M059J (cell line): ENCODE measurements around the gene FTMT. TPM values are rescaled to one million over a fixed set of nuclear protein-coding genes. Genes with fewer than 3 reads are reported as not detected.

Experiments
- total RNA-seq: library from RNA; depleted of rRNA; stranded (reverse); fragments of >200 nt; shearing (Covaris generic); gene quantifications from 2 replicates; pipeline ENCODE4 v1.2.3, GENCODE V29; 2014; rRNA removed

Gene FTMT
- total RNA-seq, 1 experiment from 2014 or later = not detected

Other genes starting within 250 kb of the FTMT start
- 11.2 and 11.7 TPM in 2 replicates for gene SRFBP1, start 110.1 kb downstream of the FTMT start, total RNA-seq
- 20.9 and 37.7 TPM in 2 replicates for gene LOX, start 226.4 kb downstream of the FTMT start, total RNA-seq